Measurements from ENCODE around the gene DNAAF2.
"Not testable (repeated sequence)": the region's sequence is repeated elsewhere in the genome, so short reads cannot be mapped to it uniquely, and the experiment has no call there.

The DNAAF2 gene, protein sequence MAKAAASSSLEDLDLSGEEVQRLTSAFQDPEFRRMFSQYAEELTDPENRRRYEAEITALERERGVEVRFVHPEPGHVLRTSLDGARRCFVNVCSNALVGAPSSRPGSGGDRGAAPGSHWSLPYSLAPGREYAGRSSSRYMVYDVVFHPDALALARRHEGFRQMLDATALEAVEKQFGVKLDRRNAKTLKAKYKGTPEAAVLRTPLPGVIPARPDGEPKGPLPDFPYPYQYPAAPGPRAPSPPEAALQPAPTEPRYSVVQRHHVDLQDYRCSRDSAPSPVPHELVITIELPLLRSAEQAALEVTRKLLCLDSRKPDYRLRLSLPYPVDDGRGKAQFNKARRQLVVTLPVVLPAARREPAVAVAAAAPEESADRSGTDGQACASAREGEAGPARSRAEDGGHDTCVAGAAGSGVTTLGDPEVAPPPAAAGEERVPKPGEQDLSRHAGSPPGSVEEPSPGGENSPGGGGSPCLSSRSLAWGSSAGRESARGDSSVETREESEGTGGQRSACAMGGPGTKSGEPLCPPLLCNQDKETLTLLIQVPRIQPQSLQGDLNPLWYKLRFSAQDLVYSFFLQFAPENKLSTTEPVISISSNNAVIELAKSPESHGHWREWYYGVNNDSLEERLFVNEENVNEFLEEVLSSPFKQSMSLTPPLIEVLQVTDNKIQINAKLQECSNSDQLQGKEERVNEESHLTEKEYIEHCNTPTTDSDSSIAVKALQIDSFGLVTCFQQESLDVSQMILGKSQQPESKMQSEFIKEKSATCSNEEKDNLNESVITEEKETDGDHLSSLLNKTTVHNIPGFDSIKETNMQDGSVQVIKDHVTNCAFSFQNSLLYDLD

GRCh38 chr14:49634547-49635334, at the start of gene DNAAF2:
Gene DNAAF2 (minus strand): TSS chr14:49635244. CDS start chr14:49635149, 95 bp downstream.
- peak in 42 of 51 donors; percentile 16 to 92 (median 55) for DNase-seq

GRCh38 chr14:49679271-49679670, 44.2 kb upstream of the DNAAF2 start:
- DNase-seq = no peak

DNA sequence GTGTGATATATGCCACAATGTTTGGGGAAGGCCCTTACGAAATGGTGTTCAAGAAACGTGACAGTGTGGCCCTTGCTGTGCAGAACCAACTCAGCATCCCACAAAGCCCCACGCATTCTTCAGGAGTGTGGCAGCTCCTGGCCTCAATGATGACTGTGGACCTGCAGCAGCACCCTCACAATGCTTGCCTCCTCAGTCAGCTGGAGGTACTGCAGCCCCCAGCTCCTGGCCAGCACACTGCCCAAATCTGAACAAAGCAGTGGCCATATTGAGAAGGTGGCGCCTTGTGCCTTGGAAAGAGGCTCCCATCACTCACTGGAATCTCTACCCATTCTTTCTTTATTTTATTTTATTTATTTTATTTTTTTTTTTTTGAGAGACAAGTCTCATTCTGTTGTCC, 42.6 kb upstream of the DNAAF2 start:
- no peak for DNase-seq

GRCh38 chr14:49673586-49673985, 38.5 kb upstream of the DNAAF2 start:
- no peak for DNase-seq

GRCh38 chr14:49670475-49670874, 35.4 kb upstream of the DNAAF2 start:
- no peak for DNase-seq

GRCh38 chr14:49659526-49660455, 24.7 kb upstream of the DNAAF2 start:
- no peak for DNase-seq

- not testable (repeated sequence) for DNase-seq
Measured at GRCh38 chr14:49657500-49657899, 22.5 kb upstream of the DNAAF2 start.

DNA sequence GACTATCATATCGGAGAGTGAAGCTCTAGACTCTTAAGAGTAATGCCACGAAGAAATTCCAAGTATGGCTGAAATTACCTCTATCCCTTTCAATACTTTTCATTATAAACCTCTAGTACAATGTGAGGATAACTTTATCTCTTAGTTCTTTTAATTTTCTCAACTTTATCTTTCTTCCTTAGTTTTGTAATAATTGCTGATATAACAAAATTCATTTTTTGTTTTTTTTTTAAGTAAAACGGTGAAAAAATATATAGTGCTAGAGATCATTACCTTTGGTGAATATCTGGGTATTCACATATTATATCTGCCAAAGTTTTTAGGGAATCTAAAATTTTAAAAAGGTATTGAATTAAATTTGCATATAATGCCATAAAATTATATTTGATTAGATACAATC, 19.5 kb upstream of the DNAAF2 start:
- no peak for DNase-seq

GRCh38 chr14:49653508-49653907, 18.5 kb upstream of the DNAAF2 start:
- DNase-seq = no peak

GRCh38 chr14:49642163-49642562, 7.1 kb upstream of the DNAAF2 start:
- DNase-seq = no peak

DNA sequence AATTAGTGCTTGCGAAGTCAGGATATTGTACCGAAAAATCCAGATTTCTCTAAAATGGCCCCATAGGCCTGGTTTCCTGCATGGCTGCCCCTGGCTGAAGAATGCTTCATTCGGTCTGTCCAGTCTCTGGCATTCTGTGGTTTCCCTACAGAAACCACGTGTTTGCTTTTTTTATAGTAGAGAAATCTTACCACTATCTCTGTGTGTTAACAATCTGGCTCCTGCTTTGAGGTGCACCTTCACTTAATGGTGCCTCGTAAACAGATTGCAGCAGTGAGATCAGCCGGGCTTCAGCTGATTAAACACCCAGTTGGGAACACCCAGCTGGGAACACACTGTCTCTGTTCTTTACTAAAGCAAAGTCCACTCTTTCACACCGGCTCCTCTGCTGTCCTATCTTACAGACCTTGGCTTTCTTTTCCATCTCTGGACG, 6.7 kb upstream of the DNAAF2 start:
- DNase-seq = peak in 1 of 51 donors; percentile 11

GRCh38 chr14:49640540-49641417, 5.7 kb upstream of the DNAAF2 start:
- DNase-seq = no peak

- no peak for DNase-seq
Measured at GRCh38 chr14:49637534-49638078, 2.6 kb upstream of the DNAAF2 start.

GRCh38 chr14:49636866-49637265, 1.8 kb upstream of the DNAAF2 start:
- DNase-seq = no peak

GRCh38 chr14:49633640-49634546, 1.2 kb downstream of the DNAAF2 start:
- peak; percentile 60 to 96 (median 89) for DNase-seq

- DNase-seq = no peak
Measured at GRCh38 chr14:49623941-49624839, 10.9 kb downstream of the DNAAF2 start.

GRCh38 chr14:49623387-49623786, 11.7 kb downstream of the DNAAF2 start:
- no peak for DNase-seq

Data from hypothalamus (tissue), 51 donors.